RWPE1 (cell line): ENCODE measurements around the gene EMD.
A peak's percentile ranks its signal among the peaks of the same experiment; 100 is the strongest.
"Not testable (repeated sequence)": the region's sequence is repeated elsewhere in the genome, so short reads cannot be mapped to it uniquely, and the experiment has no call there.

Experiments used
- CTCF ChIA-PET: fragments of 350-600 bp; sonication (Branson Sonifier 250); formaldehyde crosslinking; extraction: SDS; loops from one replicate; lab custom pipeline; 2021; lab: Yijun Ruan, JAX
- POLR2A ChIA-PET: fragments of 400-600 bp; formaldehyde crosslinking; extraction: SDS; loops from one replicate; lab custom pipeline; 2020; ENCODE audit warnings: antibody characterized with exemption; ENCODE audit not compliant: low non-redundant PET; lab: Yijun Ruan, JAX
- DNase-seq: peaks from one replicate; pipeline ENCODE4 v3.0.0; 2012; ENCODE audit warnings: low spot score
- H3K27ac ChIP-seq: fragments of 450-650 bp; 2 replicates; pipeline ENCODE4 v1.5.1; 2017
- CTCF ChIP-seq: fragments of 450-650 bp; conservative IDR thresholded peaks from 2 replicates; pipeline ENCODE4 v1.5.1; 2017; ENCODE audit warnings: low read depth, mild to moderate bottlenecking

Gene EMD

DNA sequence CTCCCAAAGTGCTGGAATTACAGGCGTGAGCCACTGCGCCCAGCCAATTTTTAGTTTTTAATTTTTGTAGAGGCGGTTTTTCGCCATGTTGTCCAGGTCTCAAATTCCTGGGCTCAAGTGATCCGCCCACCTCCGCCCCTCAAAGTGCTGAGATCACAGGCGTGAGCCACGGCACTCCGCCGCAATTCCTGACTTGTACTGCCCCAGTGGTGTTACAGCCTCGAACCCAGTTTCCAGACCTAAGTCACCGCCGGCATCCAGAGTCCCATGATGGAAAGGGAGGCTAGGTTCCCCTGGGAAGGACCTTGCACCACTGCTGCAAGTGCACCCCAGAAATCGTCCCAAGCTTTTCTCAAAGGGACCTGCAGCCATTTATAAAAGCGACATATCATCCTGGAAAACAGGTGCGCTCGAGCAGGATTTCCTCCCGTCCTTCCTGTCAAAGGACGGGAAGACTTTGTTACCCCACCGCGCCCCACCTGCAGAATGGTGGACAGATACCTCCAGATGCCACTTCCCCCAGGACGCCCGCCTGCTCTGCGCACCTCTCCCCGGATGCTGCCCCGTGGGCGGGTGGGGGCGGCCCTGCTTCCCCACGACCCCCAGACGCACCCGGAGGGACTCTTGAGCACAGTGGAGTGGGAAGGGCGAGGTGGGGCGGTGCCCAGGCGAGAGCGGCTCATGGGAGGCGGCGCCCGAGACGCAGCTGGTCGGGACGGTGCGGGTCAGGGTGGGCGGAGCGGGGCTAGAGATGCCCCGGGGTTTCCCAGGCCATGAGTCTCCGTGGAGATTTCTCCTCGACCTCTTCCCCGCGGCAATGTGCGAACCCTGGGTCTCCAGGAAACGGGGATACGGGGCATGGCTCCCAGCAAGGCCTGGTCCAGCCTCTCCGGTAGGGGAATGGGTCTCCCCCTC is 18.1 kb downstream of the EMD start:
- POLR2A ChIA-PET = interaction anchor here (1.1 to 1.2 kb wide), 2 partner anchors 34 to 45 kb away, joined by 3 to 4 read pairs; no protein-coding TSS in a partner anchor
- CTCF ChIA-PET = interaction anchor here (1.2 kb wide), 1 partner anchor 23 kb away, joined by 5 read pairs; the partner anchor contains the start of gene FLNA
- DNase-seq = no peak

GRCh38 chrX:154397888-154398667 is 19.0 kb downstream of the EMD start, which contains the start of gene RPL10:
Gene RPL10, plus strand, starts transcription at chrX:154398377. Its CDS starts 143 bp downstream, at chrX:154398520.
- ChIA-PET POLR2A (interaction anchor here (1.1 kb wide), 1 partner anchor 33 kb away, joined by 4 read pairs; no protein-coding TSS in a partner anchor), CTCF (no interaction called here)
- TF ChIP-seq CTCF = no peak
- H3K27ac ChIP-seq = peak within 1 kb of the TSS; percentile 95
- DNase-seq = peak; percentile 96

More for the DNA sequence above, 18.1 kb downstream of the EMD start:
- TF ChIP-seq CTCF = no peak
- H3K27ac ChIP-seq = peak overlapping the region; percentile 95

GRCh38 chrX:154398668-154399526 is 19.8 kb downstream of the EMD start:
- H3K27ac ChIP-seq = peak overlapping the region; percentile 95
- POLR2A ChIA-PET = interaction anchor here (0.6 to 1.3 kb wide), 3 partner anchors 11 to 340 kb away, joined by 3 to 5 read pairs (median 4); no protein-coding TSS in a partner anchor
- CTCF ChIA-PET = no interaction called here
- TF ChIP-seq CTCF = peak; percentile 81
- DNase-seq = no peak

DNA sequence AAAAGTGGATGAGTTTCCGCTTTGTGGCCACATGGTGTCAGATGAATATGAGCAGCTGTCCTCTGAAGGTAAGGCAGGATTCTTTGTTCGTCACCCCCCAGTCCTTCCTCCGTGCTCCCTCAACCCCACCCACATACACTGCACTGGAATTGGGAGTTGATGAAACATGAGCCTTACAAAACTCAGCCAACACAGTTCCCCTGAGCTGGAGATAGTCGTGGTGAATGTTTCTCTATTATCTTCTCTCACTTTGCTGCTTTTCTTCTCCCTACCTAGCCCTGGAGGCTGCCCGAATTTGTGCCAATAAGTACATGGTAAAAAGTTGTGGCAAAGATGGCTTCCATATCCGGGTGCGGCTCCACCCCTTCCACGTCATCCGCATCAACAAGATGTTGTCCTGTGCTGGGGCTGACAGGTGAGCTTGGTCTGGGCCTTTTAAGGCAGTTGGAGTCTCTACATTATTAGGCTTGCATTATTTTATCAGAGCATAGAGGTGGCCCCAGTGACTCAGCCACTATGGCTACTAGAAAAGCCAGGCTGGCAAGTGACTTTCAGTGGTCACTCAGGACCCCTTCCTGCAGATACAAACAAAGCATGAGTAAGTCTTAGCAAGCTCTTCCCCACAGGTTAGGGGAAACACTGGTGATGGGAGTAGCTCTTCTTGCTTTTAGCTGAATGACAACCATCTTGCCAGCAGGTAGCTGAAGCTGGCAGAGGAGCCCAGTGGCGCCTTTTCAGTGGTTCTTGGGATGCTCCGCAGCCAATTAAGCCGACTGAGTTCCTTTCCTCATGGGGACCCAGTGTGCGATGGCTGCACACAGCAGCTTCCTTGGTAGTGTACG is 20.7 kb downstream of the EMD start:
- CTCF ChIA-PET = interaction anchor here (0.6 kb wide), 1 partner anchor 27 kb away, joined by 3 read pairs; no protein-coding TSS in a partner anchor
- POLR2A ChIA-PET = interaction anchor here (0.9 to 1.3 kb wide), 2 partner anchors 10 to 42 kb away, joined by 3 to 5 read pairs; no protein-coding TSS in a partner anchor
- H3K27ac ChIP-seq = peak overlapping the region; percentile 95
- no peak for DNase-seq
- TF ChIP-seq CTCF = no peak

DNA sequence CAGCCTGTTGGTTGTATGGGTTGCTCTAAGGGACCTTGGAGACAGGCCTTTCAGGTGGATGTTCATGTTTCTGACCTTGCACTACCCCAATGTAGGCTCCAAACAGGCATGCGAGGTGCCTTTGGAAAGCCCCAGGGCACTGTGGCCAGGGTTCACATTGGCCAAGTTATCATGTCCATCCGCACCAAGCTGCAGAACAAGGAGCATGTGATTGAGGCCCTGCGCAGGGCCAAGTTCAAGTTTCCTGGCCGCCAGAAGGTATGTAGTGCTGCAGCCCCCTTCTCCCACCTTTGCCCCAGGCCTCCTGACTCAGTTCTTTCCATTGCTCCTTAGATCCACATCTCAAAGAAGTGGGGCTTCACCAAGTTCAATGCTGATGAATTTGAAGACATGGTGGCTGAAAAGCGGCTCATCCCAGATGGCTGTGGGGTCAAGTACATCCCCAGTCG is 21.3 kb downstream of the EMD start:
- peak overlapping the region; percentile 95 for H3K27ac ChIP-seq
- ChIA-PET POLR2A (interaction anchor here (0.9 to 1.3 kb wide), 2 partner anchors 9 to 42 kb away, joined by 3 to 5 read pairs; no protein-coding TSS in a partner anchor), CTCF (interaction anchor here (0.6 kb wide), 1 partner anchor 27 kb away, joined by 3 read pairs; no protein-coding TSS in a partner anchor)
- not testable (repeated sequence) for DNase-seq
